ENCODE measurements around the gene NR2F6.

Gene NR2F6

GRCh38 chr19:17242431-17243208 is 3.1 kb downstream of the NR2F6 start:
- Histone ChIP-seq H3K36me3 (ENCODE audit: control insufficient read depth, insufficient read depth, low read length) (peaks cover 8% of the 10 kb centered on the region), H3K9ac (ENCODE audit: low read length) (no peak overlapping the region), H3K27ac (ENCODE audit: low read depth, low read length) (no peak overlapping the region), H3K27me3 (ENCODE audit: control insufficient read depth, insufficient read depth, low read length) (no peaks in the 10 kb centered on the region), H3K4me3 (ENCODE audit: low read length) (peak overlapping the region; percentile 91), H3K4me1 (ENCODE audit: control insufficient read depth, insufficient read depth, low read length) (peaks cover 2% of the 10 kb centered on the region)

- no peaks in the 10 kb centered on the region for H3K4me1 ChIP-seq (ENCODE audit: control insufficient read depth, insufficient read depth, low read length)
- H3K36me3 ChIP-seq (ENCODE audit: control insufficient read depth, insufficient read depth, low read length), result peaks cover 8% of the 10 kb centered on the region
- H3K27ac ChIP-seq (ENCODE audit: low read depth, low read length), result no peak overlapping the region
- H3K4me3 ChIP-seq (ENCODE audit: low read length), result no peak overlapping the region
- no peak overlapping the region for H3K9ac ChIP-seq (ENCODE audit: low read length)
- H3K27me3 ChIP-seq (ENCODE audit: control insufficient read depth, insufficient read depth, low read length), result no peaks in the 10 kb centered on the region
These were observed 4.8 kb downstream of the NR2F6 start for GRCh38 chr19:17240826-17241399.

- Histone ChIP-seq H3K27me3 (ENCODE audit: control insufficient read depth, insufficient read depth, low read length) (no peaks in the 10 kb centered on the region), H3K27ac (ENCODE audit: low read depth, low read length) (no peak overlapping the region), H3K4me1 (ENCODE audit: control insufficient read depth, insufficient read depth, low read length) (peaks cover under 1% of the 10 kb centered on the region), H3K9ac (ENCODE audit: low read length) (no peak overlapping the region), H3K4me3 (ENCODE audit: low read length) (no peak overlapping the region), H3K36me3 (ENCODE audit: control insufficient read depth, insufficient read depth, low read length) (peaks cover 8% of the 10 kb centered on the region)
These were observed 5.5 kb downstream of the NR2F6 start for GRCh38 chr19:17240062-17240752.

GRCh38 chr19:17237747-17238706 is 7.7 kb downstream of the NR2F6 start:
- Histone ChIP-seq H3K27ac (ENCODE audit: low read depth, low read length) (no peak overlapping the region), H3K9ac (ENCODE audit: low read length) (no peak overlapping the region), H3K36me3 (ENCODE audit: control insufficient read depth, insufficient read depth, low read length) (peaks cover 8% of the 10 kb centered on the region), H3K4me3 (ENCODE audit: low read length) (no peak overlapping the region), H3K27me3 (ENCODE audit: control insufficient read depth, insufficient read depth, low read length) (no peaks in the 10 kb centered on the region), H3K4me1 (ENCODE audit: control insufficient read depth, insufficient read depth, low read length) (peaks cover 6% of the 10 kb centered on the region)

GRCh38 chr19:17236811-17237543 is 8.7 kb downstream of the NR2F6 start:
- H3K27ac ChIP-seq (ENCODE audit: low read depth, low read length), result no peak overlapping the region
- H3K4me1 ChIP-seq (ENCODE audit: control insufficient read depth, insufficient read depth, low read length), result peaks cover 6% of the 10 kb centered on the region
- no peak overlapping the region for H3K9ac ChIP-seq (ENCODE audit: low read length)
- peaks cover 11% of the 10 kb centered on the region for H3K36me3 ChIP-seq (ENCODE audit: control insufficient read depth, insufficient read depth, low read length)
- H3K4me3 ChIP-seq (ENCODE audit: low read length), result no peak overlapping the region
- H3K27me3 ChIP-seq (ENCODE audit: control insufficient read depth, insufficient read depth, low read length), result no peaks in the 10 kb centered on the region

GRCh38 chr19:17235971-17236777 is 9.5 kb downstream of the NR2F6 start:
- peaks cover 17% of the 10 kb centered on the region for H3K36me3 ChIP-seq (ENCODE audit: control insufficient read depth, insufficient read depth, low read length)
- peak overlapping the region; percentile 64 for H3K27ac ChIP-seq (ENCODE audit: low read depth, low read length)
- H3K9ac ChIP-seq (ENCODE audit: low read length), result no peak overlapping the region
- H3K4me1 ChIP-seq (ENCODE audit: control insufficient read depth, insufficient read depth, low read length), result peaks cover 6% of the 10 kb centered on the region
- peak overlapping the region; percentile 61 for H3K4me3 ChIP-seq (ENCODE audit: low read length)
- no peaks in the 10 kb centered on the region for H3K27me3 ChIP-seq (ENCODE audit: control insufficient read depth, insufficient read depth, low read length)

GRCh38 chr19:17235300-17235970 is 10.3 kb downstream of the NR2F6 start:
- Histone ChIP-seq H3K36me3 (ENCODE audit: control insufficient read depth, insufficient read depth, low read length) (peaks cover 20% of the 10 kb centered on the region), H3K4me1 (ENCODE audit: control insufficient read depth, insufficient read depth, low read length) (peaks cover 6% of the 10 kb centered on the region), H3K9ac (ENCODE audit: low read length) (peak overlapping the region; percentile 4), H3K4me3 (ENCODE audit: low read length) (peak overlapping the region; percentile 61), H3K27me3 (ENCODE audit: control insufficient read depth, insufficient read depth, low read length) (no peaks in the 10 kb centered on the region), H3K27ac (ENCODE audit: low read depth, low read length) (peak overlapping the region; percentile 64)

GRCh38 chr19:17234911-17235299 is 10.8 kb downstream of the NR2F6 start:
- Histone ChIP-seq H3K36me3 (ENCODE audit: control insufficient read depth, insufficient read depth, low read length) (peaks cover 20% of the 10 kb centered on the region), H3K27ac (ENCODE audit: low read depth, low read length) (peak overlapping the region; percentile 64), H3K4me3 (ENCODE audit: low read length) (peak overlapping the region; percentile 61), H3K27me3 (ENCODE audit: control insufficient read depth, insufficient read depth, low read length) (no peaks in the 10 kb centered on the region), H3K4me1 (ENCODE audit: control insufficient read depth, insufficient read depth, low read length) (peaks cover 6% of the 10 kb centered on the region), H3K9ac (ENCODE audit: low read length) (no peak overlapping the region)

GRCh38 chr19:17232258-17232657 is 13.5 kb downstream of the NR2F6 start:
- no peak overlapping the region for H3K4me3 ChIP-seq (ENCODE audit: low read length)
- peaks cover 6% of the 10 kb centered on the region for H3K4me1 ChIP-seq (ENCODE audit: control insufficient read depth, insufficient read depth, low read length)
- H3K36me3 ChIP-seq (ENCODE audit: control insufficient read depth, insufficient read depth, low read length), result peaks cover 17% of the 10 kb centered on the region
- no peak overlapping the region for H3K27ac ChIP-seq (ENCODE audit: low read depth, low read length)
- no peak overlapping the region for H3K9ac ChIP-seq (ENCODE audit: low read length)
- H3K27me3 ChIP-seq (ENCODE audit: control insufficient read depth, insufficient read depth, low read length), result no peaks in the 10 kb centered on the region

- peaks cover 2% of the 10 kb centered on the region for H3K4me1 ChIP-seq (ENCODE audit: control insufficient read depth, insufficient read depth, low read length)
These were observed 15.8 kb downstream of the NR2F6 start for GRCh38 chr19:17229890-17230289.

More at GRCh38 chr19:17229890-17230289, 15.8 kb downstream of the NR2F6 start:
- H3K4me3 ChIP-seq (ENCODE audit: low read length), result no peak overlapping the region
- H3K27ac ChIP-seq (ENCODE audit: low read depth, low read length), result no peak overlapping the region
- H3K36me3 ChIP-seq (ENCODE audit: control insufficient read depth, insufficient read depth, low read length), result peaks cover 17% of the 10 kb centered on the region
- no peaks in the 10 kb centered on the region for H3K27me3 ChIP-seq (ENCODE audit: control insufficient read depth, insufficient read depth, low read length)
- peak overlapping the region; percentile 45 for H3K9ac ChIP-seq (ENCODE audit: low read length)

All from rectal smooth muscle tissue (tissue), 1 donor.